A375 (cell line): ENCODE data around the gene AFF3. TPM values are rescaled to one million over a fixed set of nuclear protein-coding genes. Genes with fewer than 3 reads are reported as not detected.

Experiments
- total RNA-seq: library from RNA; depleted of rRNA; stranded (reverse); fragments of >200 nt; shearing (Covaris generic); gene quantifications from 2 replicates; pipeline ENCODE4 v1.2.3, GENCODE V29; 2014; rRNA removed

Gene AFF3
- total RNA-seq = 2.0 and 2.5 TPM in 2 replicates

GRCh38 chr2:100142393-100142792, at the start of gene AFF3:
TSS of gene AFF3 (minus strand) at chr2:100142590. CDS start at chr2:100104454, 38,136 bp downstream.

Other genes with a start within 250 kb of the AFF3 start
- gene LONRF2, start 179.9 kb upstream of the AFF3 start, total RNA-seq = 1.2 and 1.3 TPM in 2 replicates